ENCODE measurements around the gene FRG2B.
"Not testable (repeated sequence)": the region's sequence is repeated elsewhere in the genome, so short reads cannot be mapped to it uniquely, and the experiment has no call there.

The FRG2B gene

GRCh38 chr10:133637846-133638235, 11.2 kb upstream of the FRG2B start:
- H3K36me3 ChIP-seq (ENCODE audit: control insufficient read depth in 2 of 2, insufficient read depth in 1 of 2, low read length in 2 of 2); H3K9me3 ChIP-seq (ENCODE audit: control insufficient read depth, insufficient read depth, low read depth, low read length); CTCF ChIA-PET; H3K27ac ChIP-seq (ENCODE audit: extremely low read depth, low read depth, low read length); H3K4me1 ChIP-seq (ENCODE audit: control insufficient read depth, insufficient read depth, low read length); POLR2A ChIA-PET: not testable (repeated sequence)
- 0 out of 2 replicates have a peak overlapping the region, but pooled peaks have one; percentile 2 for H3K4me3 ChIP-seq (ENCODE audit: low read depth, low read length)
- 0 out of 2 replicates have a peak, but pooled peaks have one; percentile 15 for TF ChIP-seq GLIS2 (tag by site-specific recombination; IDR thresholded peaks at IDR 0.05)

GRCh38 chr10:133637202-133637845, 10.7 kb upstream of the FRG2B start:
- H3K27ac ChIP-seq (ENCODE audit: extremely low read depth, low read depth, low read length); POLR2A ChIA-PET: not testable (repeated sequence)
- 0 out of 2 replicates have a peak, but pooled peaks have one; percentile 37 for TF ChIP-seq ZNF335 (tag by site-specific recombination; conservative IDR thresholded peaks at IDR 0.05)

DNA sequence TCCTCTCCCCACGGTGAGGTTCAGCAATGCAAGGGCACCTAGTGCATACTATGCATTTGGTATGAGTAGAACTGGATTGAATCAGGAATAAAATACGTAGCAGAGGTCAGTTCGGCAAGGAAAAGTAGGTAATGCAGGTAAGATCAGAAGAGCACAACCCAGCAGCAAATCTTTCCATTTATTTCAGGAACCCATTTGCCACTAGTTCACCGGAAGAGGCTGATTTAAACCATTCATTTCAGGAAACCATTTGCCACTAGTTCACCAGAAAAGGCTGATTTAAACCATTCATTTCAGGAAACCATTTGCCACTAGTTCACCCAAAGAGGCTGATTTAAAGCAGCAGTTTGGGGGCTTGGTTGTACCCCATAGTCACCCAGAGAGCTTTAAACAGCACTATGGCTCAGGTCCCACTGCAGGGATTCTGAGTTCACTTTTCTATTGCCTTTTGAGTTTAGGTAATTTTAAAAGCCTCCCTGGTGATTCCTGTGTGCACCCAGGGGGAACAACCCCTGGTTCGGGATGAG, 4.2 kb upstream of the FRG2B start:
- H3K4me3 ChIP-seq (ENCODE audit: low read depth, low read length); H3K4me1 ChIP-seq (ENCODE audit: control insufficient read depth, insufficient read depth, low read length); POLR2A ChIA-PET; H3K27ac ChIP-seq (ENCODE audit: extremely low read depth, low read depth, low read length); H3K9me3 ChIP-seq (ENCODE audit: control insufficient read depth, insufficient read depth, low read depth, low read length); CTCF ChIA-PET; H3K36me3 ChIP-seq (ENCODE audit: control insufficient read depth in 2 of 2, insufficient read depth in 1 of 2, low read length in 2 of 2): not testable (repeated sequence)

More at GRCh38 chr10:133637202-133637845, 10.7 kb upstream of the FRG2B start:
- H3K4me3 ChIP-seq (ENCODE audit: low read depth, low read length); H3K36me3 ChIP-seq (ENCODE audit: control insufficient read depth in 2 of 2, insufficient read depth in 1 of 2, low read length in 2 of 2); H3K9me3 ChIP-seq (ENCODE audit: control insufficient read depth, insufficient read depth, low read depth, low read length); CTCF ChIA-PET; H3K4me1 ChIP-seq (ENCODE audit: control insufficient read depth, insufficient read depth, low read length): not testable (repeated sequence)

- H3K4me3 ChIP-seq (ENCODE audit: low read depth, low read length); POLR2A ChIA-PET; CTCF ChIA-PET; H3K27ac ChIP-seq (ENCODE audit: extremely low read depth, low read depth, low read length); H3K9me3 ChIP-seq (ENCODE audit: control insufficient read depth, insufficient read depth, low read depth, low read length); H3K4me1 ChIP-seq (ENCODE audit: control insufficient read depth, insufficient read depth, low read length); H3K36me3 ChIP-seq (ENCODE audit: control insufficient read depth in 2 of 2, insufficient read depth in 1 of 2, low read length in 2 of 2): not testable (repeated sequence)
Measured at GRCh38 chr10:133622544-133622943, 4.1 kb downstream of the FRG2B start.

DNA sequence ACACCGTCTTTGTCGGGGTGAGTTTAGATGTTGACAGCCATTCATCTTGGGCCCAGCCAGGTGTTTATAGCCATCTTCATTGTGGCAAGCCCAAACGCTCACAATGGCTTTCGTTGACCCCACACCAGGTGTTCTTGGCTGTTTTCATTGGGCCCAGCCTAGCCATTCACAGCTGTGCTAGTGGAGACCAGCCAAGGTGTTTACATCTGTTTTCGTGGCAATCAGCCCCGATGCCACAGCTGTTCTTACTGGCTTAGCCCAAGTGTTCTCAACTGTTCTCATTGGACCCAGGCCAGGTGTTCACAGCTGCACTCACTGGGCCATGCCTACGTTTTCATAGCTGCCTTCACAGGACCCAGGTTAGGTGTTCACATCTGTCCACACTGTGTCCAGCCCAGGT, 7.7 kb downstream of the FRG2B start:
- ChIA-PET POLR2A (no interaction called here), CTCF (interaction anchor here (0.9 to 4.4 kb wide), 3 partner anchors 10 to 20 kb away, joined by 4 to 19 read pairs (median 6); no protein-coding TSS in a partner anchor)
- Histone ChIP-seq H3K27ac (ENCODE audit: extremely low read depth, low read depth, low read length) (no peak overlapping the region), H3K4me3 (ENCODE audit: low read depth, low read length) (no peak overlapping the region), H3K9me3 (ENCODE audit: control insufficient read depth, insufficient read depth, low read depth, low read length) (no peaks in the 10 kb centered on the region), H3K36me3 (ENCODE audit: control insufficient read depth in 2 of 2, insufficient read depth in 1 of 2, low read length in 2 of 2) (no peaks in the 10 kb centered on the region), H3K4me1 (ENCODE audit: control insufficient read depth, insufficient read depth, low read length) (no peaks in the 10 kb centered on the region)
- TF ChIP-seq ZNF600 (tag by site-specific recombination; IDR thresholded peaks at IDR 0.05) = no peak
- no peak for TF ChIP-seq ZNF704 (tag by site-specific recombination; IDR thresholded peaks at IDR 0.05)
- TF ChIP-seq SCRT1 (tag by site-specific recombination; IDR thresholded peaks at IDR 0.05; ENCODE audit: borderline replicate concordance) = no peak
- TF ChIP-seq YY1 (tag by site-specific recombination; IDR thresholded peaks at IDR 0.05) = no peak
- TF ChIP-seq TRIM28 (IDR thresholded peaks at IDR 0.05; ENCODE audit: borderline replicate concordance, low read length) = no peak
- TF ChIP-seq ZNF202 (tag by site-specific recombination; IDR thresholded peaks at IDR 0.05; ENCODE audit: borderline replicate concordance) = no peak
- no peak for TF ChIP-seq ZNF292 (tag by site-specific recombination; IDR thresholded peaks at IDR 0.05; ENCODE audit: borderline replicate concordance, low read depth)
- no peak for TF ChIP-seq ZNF830 (tag by site-specific recombination; IDR thresholded peaks at IDR 0.05; ENCODE audit: low read depth)
- no peak for TF ChIP-seq ZNF585B (tag by site-specific recombination; IDR thresholded peaks at IDR 0.05)
- no peak for TF ChIP-seq ZNF423 (tag by site-specific recombination; IDR thresholded peaks at IDR 0.05)
- TF ChIP-seq, protein P1, sequence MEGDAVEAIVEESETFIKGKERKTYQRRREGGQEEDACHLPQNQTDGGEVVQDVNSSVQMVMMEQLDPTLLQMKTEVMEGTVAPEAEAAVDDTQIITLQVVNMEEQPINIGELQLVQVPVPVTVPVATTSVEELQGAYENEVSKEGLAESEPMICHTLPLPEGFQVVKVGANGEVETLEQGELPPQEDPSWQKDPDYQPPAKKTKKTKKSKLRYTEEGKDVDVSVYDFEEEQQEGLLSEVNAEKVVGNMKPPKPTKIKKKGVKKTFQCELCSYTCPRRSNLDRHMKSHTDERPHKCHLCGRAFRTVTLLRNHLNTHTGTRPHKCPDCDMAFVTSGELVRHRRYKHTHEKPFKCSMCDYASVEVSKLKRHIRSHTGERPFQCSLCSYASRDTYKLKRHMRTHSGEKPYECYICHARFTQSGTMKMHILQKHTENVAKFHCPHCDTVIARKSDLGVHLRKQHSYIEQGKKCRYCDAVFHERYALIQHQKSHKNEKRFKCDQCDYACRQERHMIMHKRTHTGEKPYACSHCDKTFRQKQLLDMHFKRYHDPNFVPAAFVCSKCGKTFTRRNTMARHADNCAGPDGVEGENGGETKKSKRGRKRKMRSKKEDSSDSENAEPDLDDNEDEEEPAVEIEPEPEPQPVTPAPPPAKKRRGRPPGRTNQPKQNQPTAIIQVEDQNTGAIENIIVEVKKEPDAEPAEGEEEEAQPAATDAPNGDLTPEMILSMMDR (tag by site-specific recombination; IDR thresholded peaks at IDR 0.05) = no peak
